ENCODE measurements around the gene BRD3.

Gene BRD3

DNA sequence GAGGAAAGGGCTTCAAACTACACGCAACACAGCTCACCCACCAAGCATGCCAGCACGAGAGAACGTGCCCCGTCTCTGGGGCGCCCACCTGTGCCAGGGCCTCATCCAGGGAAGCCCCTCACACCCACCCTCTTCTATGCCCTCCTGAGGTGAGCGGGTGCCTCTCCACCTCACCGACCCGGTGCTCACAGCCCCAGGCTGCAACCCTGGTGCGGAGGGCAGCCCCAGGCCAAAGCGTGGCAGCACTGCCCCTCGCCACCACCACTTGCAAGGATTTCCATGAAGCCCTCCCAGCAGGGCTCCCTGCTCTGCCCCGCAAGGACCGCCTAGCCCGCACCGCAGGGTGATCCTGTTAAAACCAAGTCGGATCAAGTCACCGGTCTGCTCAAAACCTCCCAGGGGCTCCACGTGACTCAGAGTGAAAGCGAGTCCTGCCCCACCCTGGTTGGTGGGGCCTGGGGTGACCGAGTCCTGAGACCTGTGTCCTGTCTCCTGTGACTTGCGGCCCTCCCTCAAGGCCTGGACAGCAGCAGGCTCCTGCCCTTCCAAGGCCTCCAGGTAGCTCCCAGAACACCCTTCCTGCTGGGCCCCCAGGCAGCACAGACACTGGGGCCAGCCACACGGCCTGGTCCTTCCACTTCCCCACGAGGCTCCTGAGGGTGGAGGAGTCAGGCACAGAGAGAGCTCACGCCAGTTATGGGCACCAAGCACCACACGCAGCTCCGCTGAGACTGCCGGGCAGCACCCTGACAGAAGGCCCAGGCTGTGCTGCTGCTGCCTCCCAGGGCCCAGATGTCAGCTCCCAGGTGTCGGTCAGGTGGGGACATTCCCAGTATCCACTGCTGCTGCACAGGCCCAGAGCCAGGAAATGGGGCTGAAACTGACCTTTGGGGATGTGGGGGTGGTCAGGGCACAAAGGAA lies 12.7 kb downstream of the BRD3 start:
- DNase-seq (ENCODE audit: low read depth, low spot score) = no peak

DNA sequence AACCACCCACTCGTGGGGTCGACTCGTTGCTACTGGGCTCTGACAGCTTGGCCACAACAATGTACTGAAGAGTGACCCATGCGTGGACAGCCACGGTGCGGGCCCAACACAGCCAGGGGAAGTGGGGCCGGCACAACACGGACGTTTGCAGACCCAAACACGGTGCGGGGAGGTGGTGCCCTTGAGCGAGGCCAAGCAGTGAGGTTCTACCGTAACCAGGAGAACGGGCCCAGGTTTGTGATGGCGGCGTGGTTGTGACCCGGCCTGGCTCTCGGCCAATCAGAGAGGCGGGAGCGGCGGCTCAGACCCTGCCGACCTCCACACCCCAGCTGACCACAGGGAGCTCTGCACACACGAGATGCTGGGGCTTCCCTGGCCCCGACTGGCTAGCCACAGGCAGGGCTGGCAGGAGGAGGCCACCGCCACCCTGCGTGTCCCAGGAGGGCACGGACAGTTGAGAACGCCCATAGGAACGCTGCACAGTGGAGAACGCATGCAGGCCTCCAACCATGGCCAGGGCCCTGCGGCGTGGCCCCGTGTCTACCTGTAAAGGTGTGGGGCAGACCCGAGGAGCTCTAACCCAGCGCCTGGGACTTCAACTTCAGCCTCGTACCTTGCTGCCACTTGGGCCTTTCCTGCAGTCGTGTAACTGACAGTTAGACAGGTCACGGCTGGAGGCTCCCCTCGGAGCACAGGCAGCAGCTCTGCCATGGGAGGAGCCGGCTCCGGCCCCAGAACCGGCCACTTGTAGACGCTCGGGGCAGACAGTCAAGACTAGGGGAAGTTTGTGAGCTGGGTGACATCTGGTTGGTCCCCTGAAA lies 13.7 kb downstream of the BRD3 start:
- no peak for DNase-seq (ENCODE audit: low read depth, low spot score)

GRCh38 chr9:134053401-134053871 lies 14.4 kb downstream of the BRD3 start:
- no peak for DNase-seq (ENCODE audit: low read depth, low spot score)

GRCh38 chr9:134052941-134053340 lies 14.9 kb downstream of the BRD3 start:
- DNase-seq (ENCODE audit: low read depth, low spot score) = no peak

DNA sequence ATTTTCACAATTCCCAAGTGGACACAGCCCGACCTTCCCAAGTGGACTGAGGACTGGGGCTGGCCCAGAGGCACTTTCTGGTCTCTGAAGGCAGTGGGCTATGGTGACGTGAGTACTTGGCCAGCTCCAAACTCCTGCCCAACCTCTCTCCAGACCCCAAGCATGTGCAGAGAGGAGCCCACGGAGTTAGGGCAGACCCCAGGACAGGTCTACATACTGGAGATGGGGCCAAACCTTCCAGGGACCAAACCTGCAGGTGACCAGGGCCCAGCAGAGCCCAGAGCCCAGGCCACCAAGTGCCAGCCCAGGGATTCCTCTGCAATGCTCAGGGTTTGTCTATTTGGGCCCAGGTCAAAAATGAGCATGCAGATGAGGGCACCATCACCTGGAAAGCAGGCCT lies 15.3 kb downstream of the BRD3 start:
- no peak for DNase-seq (ENCODE audit: low read depth, low spot score)

GRCh38 chr9:134051319-134051718 lies 16.5 kb downstream of the BRD3 start:
- DNase-seq (ENCODE audit: low read depth, low spot score) = no peak

DNA sequence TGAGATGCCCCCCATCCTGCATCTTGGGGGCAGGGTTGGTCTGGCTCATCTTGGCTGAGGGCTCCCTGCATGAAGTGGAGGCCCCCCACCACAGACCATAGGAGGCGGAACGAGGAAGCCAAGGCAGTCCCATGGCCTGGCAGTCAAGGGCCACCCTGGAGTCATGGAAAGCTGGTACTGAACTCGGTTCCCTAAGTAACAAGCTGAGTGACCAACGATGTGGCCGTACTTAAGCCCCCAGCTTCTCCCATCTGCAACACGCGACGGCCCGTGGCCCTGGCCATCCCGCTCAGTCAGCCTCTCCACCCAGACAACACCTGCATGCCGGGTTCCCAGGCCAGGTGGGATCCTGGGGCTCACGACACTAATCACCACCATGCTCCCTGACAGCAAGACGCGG lies 17.1 kb downstream of the BRD3 start:
- DNase-seq (ENCODE audit: low read depth, low spot score) = no peak

DNA sequence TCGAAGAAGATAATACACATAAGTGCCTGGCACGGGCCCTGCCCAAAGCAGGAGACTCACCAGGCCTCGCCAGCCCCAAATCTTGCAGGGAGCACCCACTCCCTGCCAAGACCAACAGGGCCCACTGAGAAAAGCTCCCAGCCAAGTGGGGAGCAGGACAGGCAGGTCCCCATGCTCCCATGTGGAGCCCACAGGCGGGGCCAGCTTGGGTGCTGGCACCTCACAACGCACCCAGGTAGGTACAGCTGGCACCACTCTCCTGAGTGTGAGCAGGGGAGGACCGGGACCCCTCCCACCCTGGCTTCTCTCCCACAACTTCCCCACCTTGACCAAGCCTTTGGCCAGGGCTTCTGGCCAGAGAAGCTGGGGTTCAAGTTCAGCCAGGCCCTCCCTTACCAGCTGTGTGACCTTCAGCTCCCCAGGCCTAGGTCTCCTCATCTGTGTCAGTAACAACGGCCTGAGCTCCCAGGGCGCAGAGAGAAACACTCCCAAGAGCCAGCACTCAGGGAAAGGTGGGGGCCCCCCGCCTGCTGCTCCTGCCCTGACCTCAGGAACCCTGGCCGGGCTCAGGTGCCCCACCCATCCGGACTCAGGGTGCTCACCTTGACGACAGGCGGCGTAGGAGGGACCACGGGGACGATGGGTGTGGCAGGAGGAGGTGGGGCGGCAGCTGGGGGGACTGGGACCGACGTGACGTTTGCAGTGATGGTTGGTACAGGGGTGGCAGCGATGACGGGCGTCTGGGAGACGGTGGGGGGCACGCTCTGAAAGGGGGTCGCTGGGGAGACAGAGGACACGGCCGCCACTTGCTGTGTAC lies 17.8 kb downstream of the BRD3 start:
- no peak for DNase-seq (ENCODE audit: low read depth, low spot score)

DNA sequence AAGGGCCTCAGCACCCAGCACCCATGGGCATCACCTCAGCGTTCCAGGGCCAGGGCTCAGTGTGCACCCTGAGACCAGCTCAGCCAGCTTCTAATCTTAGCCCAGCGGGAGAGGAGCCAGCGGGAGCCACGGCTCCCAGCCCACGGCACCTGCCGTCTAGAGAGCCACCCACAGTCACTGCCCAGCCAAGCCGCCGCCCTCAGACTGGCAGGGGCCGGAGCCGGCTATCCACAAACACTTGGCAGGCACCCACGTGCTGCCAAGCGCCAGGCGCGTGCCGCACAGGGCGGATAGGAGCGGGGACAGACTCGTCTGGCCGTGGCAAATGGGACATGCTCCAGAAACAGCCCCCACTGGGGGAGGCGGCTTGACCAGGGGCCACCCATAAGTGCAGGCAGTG lies 18.6 kb downstream of the BRD3 start:
- DNase-seq (ENCODE audit: low read depth, low spot score) = no peak

DNA sequence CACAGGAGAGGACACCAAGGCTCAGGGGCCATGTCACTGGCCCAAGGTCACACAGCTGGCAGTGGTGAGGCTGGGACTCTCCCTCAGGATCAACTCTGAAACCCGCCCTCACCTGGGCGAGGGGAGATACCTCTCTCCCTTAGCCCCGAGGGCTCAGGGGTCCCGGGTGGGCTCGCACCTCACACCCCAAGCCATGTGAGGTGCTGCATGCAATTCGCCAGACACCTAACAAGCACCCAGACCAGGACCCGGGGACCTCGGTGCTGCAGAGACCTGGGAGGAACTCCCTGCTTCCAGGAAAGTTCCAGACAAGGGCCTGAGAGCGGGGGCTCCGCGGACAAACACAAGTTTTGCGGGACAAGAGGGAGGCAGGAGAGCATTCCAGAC lies 19.3 kb downstream of the BRD3 start:
- DNase-seq (ENCODE audit: low read depth, low spot score) = no peak

- no peak for DNase-seq (ENCODE audit: low read depth, low spot score)
These were observed 19.8 kb downstream of the BRD3 start for GRCh38 chr9:134047868-134048581.

DNA sequence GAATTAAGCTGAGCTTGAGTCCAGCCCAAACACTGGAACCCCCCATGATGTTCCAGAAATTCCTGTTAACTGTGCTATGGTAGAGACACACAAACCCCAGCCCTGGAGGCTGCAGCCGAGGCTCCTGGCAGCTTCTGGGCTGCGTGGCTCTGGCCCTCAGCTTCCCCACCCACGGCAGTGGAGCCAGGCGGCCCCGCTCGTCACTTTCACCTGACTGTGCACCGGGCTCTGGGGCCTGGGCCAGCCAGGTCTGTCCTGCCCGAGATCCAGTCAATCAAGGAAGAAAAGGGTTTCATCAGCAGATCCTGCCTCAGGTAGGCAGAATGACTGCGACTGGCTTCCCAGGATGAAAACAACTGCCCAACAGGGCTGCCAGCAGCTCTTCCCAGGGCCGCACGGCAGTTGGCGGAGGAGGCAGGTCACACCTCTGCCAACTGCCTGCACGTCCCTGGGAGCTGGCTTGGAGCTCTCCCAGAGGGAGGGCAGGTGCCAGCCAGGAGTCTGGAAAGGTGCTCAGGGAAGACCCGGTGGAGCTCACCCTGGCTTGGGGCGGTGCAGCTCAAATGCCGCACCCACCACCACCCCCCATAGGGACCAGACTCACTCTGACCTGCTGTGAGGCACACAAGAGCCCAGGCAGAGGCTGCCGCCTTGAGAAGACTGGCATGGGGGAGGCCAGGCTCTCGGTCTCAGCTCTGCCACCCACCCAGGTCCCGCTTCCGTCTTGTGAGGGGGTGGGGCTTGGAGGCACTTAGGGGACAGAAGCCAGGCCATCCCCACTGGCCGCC lies 20.7 kb downstream of the BRD3 start:
- DNase-seq (ENCODE audit: low read depth, low spot score) = no peak

DNA sequence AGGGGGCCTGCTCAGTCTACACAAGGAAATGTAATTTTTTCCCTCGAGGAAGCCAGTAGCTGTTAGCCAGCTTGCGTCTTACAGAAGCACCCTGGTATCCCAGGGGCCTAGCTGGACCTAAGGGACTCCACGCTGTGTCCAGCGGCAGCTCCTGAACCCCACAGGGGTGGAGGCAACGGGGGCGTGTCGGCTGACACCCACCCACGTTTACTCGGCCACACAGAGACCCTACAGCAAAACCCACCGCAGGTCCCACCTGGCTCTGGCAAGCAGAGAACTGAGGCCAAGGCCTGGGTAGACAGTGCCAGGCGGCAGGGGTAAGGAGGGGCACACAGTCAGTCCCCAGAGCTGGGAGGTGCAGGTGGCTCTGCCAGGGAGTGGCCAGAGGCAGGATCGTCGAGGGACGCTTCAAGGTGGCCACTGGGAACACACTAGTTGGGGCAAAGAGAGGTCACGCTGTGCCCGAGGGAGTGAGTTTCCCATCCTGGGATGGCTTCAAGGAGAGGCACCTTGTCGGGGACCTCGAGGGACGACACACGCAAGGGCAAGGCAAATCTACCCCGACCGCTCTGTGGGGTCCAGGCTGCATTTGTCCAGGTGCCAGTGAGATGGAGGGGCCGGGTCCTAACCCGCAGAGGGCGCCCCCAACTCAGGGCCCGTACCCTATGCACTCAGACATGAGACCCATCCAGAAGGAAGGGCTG lies 21.8 kb downstream of the BRD3 start:
- no peak for DNase-seq (ENCODE audit: low read depth, low spot score)

GRCh38 chr9:134044944-134045343 lies 22.9 kb downstream of the BRD3 start:
- no peak for DNase-seq (ENCODE audit: low read depth, low spot score)

GRCh38 chr9:134043531-134043988 lies 24.3 kb downstream of the BRD3 start:
- no peak for DNase-seq (ENCODE audit: low read depth, low spot score)

GRCh38 chr9:134041649-134041962 lies 26.2 kb downstream of the BRD3 start:
- DNase-seq (ENCODE audit: low read depth, low spot score) = no peak

DNA sequence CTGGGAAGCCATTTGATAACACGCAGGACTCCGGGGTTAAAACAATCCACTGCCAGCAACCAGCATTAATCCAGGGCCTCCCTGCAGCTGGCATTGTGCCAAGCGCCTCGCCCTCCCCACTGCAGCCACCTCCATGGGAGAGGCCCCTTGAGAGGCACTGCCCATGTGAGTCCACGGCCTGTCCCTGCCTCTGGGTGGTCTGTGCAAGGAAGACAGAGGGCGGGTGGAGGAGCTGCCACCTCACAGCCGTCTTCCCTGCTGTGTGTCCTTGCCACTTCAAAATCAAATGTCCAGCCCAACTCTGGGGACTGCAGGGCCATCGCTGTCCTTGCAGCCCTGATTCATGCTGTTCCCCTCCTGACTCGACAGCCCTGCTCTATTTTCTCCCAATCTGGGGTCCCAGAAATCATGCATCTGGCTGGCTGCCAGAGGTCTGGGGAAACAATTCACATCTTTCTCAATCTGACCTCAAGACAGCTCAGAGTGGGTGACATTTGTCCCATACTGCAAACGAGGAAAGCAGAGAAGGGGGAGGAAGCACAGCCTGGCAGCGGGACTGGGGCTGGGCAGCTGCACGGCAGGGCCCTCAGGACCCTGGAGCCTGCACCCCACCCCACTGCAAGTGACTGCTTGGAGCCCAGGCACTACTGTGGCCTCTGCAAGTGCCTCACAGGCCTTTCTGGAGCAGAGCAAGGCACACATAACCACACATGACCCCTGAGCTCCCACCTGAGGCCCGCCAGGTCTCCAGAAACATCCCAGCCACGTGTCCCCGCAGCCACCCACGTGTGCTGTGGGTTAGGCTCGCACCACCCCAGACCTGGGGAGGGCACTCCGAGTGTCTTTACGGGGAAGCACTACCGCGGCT lies 26.8 kb downstream of the BRD3 start:
- DNase-seq (ENCODE audit: low read depth, low spot score) = no peak

DNA sequence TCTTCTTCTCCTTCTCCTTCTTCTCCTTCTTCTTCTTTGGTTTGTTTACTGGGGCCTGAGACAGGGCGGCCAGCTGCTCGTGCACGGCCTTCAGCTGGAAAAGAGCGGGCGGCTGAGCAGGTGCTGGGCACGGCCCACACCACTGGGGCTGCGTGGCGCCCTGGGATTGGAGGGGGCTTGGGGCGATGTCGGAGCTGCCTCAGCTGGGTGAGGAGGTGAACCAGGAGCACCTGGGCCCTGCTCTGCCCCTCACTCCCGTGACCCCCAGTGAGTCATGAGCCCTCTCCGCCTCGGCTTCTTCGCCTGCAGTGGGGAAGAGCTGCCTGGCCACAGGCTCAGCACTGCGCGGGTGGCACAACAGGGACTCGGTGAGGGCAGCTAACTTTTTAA lies 27.7 kb downstream of the BRD3 start:
- no peak for DNase-seq (ENCODE audit: low read depth, low spot score)

Measured in smooth muscle cell of the brain vasculature (primary cell).